Immature natural killer cell (primary cell): Measurements from ENCODE around the gene NKD1. TPM values are rescaled to one million over a fixed set of nuclear protein-coding genes. Genes with fewer than 3 reads are reported as not detected.

Experiments
- DNase-seq, 3 donors: peaks; one replicate each; pipeline ENCODE4 v3.0.0; 2022; ENCODE audit warnings: mixed read lengths in 1 of 3
- H3K27ac Mint-ChIP-seq, 6 donors: one replicate each; pipeline ENCODE4 v1.8.0; 2020; ENCODE audit warnings: mixed read lengths in 6 of 6, mild to moderate bottlenecking in 5 of 6, inconsistent platforms in 4 of 6, moderate library complexity in 3 of 6
- H3K27me3 Mint-ChIP-seq, 3 donors: one replicate each; pipeline ENCODE4 v1.8.0; 2020 to 2021; ENCODE audit warnings: low read depth in 3 of 3, mild to moderate bottlenecking in 3 of 3, mixed read lengths in 3 of 3, moderate library complexity in 3 of 3, inconsistent platforms in 1 of 3
- H3K36me3 Mint-ChIP-seq, 3 donors: one replicate each; pipeline ENCODE4 v1.8.0; 2020; ENCODE audit warnings: mixed read lengths in 3 of 3, inconsistent platforms in 2 of 3, mild to moderate bottlenecking in 2 of 3
- H3K4me1 Mint-ChIP-seq, 2 donors: one replicate each; pipeline ENCODE4 v1.8.0; 2020; ENCODE audit warnings: inconsistent platforms in 2 of 2, mild to moderate bottlenecking in 2 of 2, mixed read lengths in 2 of 2, moderate library complexity in 1 of 2
- H3K4me3 Mint-ChIP-seq, 5 donors: one replicate each; pipeline ENCODE4 v1.8.0; 2020; ENCODE audit warnings: mild to moderate bottlenecking in 5 of 5, mixed read lengths in 5 of 5, inconsistent platforms in 3 of 5, moderate library complexity in 3 of 5
- H3K9me3 Mint-ChIP-seq, 6 donors: one replicate each; pipeline ENCODE4 v1.8.0; 2020; ENCODE audit warnings: mild to moderate bottlenecking in 6 of 6, mixed read lengths in 6 of 6, inconsistent platforms in 4 of 6, moderate library complexity in 3 of 6
- polyA plus RNA-seq, 3 donors: library from polyadenylated mRNA; unstranded; fragments of 300-500 nt; fragmentation: Illumina TruSeq; gene quantifications; one replicate each; pipeline ENCODE4 v1.2.3, GENCODE V29; 2021

Gene NKD1
- polyA plus RNA-seq, 3 donors from 2014 or later = not detected

DNA sequence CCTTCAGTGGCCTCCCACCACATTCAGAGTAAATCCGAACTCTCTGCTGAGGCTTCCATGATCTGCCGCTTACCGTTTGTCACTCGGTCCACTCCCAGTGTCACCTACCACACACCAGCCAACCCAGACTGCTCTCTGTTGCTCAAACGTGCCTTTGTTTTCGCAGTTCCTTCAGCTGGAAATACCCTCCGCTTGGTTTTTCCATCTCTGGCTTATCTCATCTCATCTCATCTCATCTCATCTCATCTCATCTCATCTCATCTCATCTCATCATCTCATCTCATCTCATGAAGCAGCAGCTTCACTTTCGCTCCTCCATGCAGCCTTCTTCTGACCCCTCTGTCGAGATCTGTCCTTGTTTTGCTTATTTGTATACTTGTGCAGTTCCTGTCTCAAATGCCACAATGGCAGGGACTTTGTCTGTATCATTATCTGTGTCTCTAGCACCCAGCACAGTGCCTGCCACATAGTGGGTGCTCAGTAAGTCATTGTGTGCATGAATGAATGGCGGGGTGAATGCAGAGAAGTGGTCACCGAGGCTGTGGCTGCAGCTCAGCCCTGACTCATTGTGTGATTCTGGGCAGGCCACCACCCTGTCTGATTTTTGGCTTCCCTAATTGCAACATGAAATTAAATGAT is 136.7 kb downstream of the NKD1 start:
- peak overlapping the region; percentile 52 to 85 (median 63) for H3K4me3 Mint-ChIP-seq
- DNase-seq = peak in 2 of 3 donors; percentile 15 to 21
- no peaks in the 10 kb centered on the region for H3K36me3 Mint-ChIP-seq
- H3K27ac Mint-ChIP-seq = peak overlapping the region; percentile 88 to 97 (median 90)
- H3K27me3 Mint-ChIP-seq = peaks cover 0 to 11% (median 0%) of the 10 kb centered on the region in 3 donors
- no peaks in the 10 kb centered on the region for H3K9me3 Mint-ChIP-seq
- peaks cover 63 to 64% of the 10 kb centered on the region in 2 donors for H3K4me1 Mint-ChIP-seq

DNA sequence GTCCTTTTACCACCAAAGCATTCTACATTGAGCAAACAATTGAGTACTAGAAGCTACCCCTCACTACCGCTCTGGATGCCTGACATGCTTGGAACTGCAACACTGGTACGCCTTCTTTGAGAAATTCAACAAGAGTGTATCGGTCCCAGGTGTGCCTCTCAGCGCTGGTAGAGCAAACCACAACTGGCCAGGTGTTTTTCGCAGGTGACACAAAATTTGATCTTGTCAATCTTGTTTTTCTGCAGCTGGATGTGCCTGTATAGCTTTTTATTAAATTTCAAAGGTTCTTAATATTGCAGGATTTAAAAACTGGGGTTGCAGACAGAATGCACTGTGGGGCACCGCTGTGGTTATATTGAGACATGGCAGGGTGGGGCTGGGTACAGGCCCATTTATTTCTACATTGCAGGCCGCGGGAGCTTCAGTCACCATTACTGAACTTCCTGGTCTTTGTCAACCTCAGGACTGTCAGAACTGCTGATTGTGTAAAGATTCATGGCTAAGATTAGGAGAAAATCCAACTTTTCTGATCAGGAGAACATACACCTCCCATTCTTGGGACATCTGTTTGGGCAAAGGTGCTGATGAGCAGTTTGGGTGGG is 137.4 kb downstream of the NKD1 start:
- H3K27me3 Mint-ChIP-seq = peaks cover 0 to 10% (median 0%) of the 10 kb centered on the region in 3 donors
- peak overlapping the region; percentile 52 to 85 (median 63) for H3K4me3 Mint-ChIP-seq
- no peaks in the 10 kb centered on the region for H3K36me3 Mint-ChIP-seq
- peaks cover 57% of the 10 kb centered on the region in 2 donors for H3K4me1 Mint-ChIP-seq
- no peaks in the 10 kb centered on the region for H3K9me3 Mint-ChIP-seq
- no peak for DNase-seq
- peak overlapping the region; percentile 88 to 97 (median 90) for H3K27ac Mint-ChIP-seq

DNA sequence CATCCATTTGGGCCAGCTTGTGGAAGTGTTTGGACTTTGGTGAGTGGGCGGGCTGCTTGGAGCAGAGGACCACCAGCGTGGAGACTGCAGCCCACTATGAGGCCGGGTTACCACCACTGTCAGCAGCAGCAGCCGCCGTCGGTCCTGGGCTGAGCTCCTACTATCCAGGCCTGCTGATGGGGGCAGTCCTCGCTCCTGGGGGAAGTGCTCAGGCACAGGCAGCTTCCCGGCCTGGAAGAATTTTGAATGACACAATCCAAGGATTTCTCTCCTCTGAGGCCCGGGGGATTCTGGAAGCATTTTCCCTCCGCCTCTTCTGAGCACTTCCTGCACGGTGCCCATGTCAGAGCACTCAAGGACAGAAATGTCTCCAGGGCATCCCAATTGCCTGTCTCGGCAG is 139.9 kb downstream of the NKD1 start:
- Mint-ChIP-seq H3K9me3 (no peaks in the 10 kb centered on the region), H3K36me3 (no peaks in the 10 kb centered on the region), H3K27ac (no peak overlapping the region), H3K4me1 (peaks cover 42 to 44% of the 10 kb centered on the region in 2 donors), H3K4me3 (no peak overlapping the region), H3K27me3 (peaks cover 0 to 10% (median under 1%) of the 10 kb centered on the region in 3 donors)
- no peak for DNase-seq

DNA sequence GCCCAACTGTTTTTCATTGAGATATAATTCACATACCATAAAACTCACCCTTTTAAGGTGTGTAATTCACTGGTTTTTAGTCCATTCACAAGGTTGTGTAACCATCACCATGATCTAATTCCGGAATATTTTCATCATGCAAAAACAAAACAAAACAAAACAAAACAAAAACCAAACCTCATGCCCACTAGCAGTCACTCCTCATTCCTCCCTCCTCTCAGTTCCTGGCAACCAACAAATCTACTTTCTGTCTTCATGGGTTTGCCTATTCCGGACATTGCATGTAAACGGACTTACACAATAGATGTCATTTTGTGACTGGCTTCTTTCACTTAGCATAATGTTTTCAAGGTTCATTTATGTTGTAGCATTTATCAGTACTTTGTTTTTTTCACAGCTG is 140.7 kb downstream of the NKD1 start:
- Mint-ChIP-seq H3K36me3 (no peaks in the 10 kb centered on the region), H3K4me1 (peaks cover 36 to 39% of the 10 kb centered on the region in 2 donors), H3K27me3 (peaks cover 1 to 11% (median 2%) of the 10 kb centered on the region in 3 donors), H3K4me3 (no peak overlapping the region), H3K27ac (peak overlapping the region in 1 of 6 donors; percentile 76), H3K9me3 (no peaks in the 10 kb centered on the region)
- DNase-seq = no peak

DNA sequence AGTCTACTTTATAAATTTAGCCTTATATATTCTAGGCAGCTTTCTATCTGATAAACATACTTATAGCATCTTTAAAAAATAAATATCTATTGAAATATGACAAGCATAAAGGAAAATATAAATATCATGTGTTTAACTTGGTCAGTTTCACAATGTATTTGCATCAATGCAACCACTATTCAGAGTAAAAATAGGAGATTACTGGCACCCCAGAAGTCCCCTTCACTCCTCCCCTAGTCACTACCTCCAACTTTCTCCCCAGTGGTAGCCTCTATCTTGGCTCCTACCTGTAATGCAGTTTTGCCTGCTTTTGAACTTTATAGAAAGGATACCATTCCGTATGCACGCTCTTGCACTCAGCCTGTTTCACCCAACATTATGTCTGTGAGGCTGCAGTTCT is 142.0 kb downstream of the NKD1 start:
- Mint-ChIP-seq H3K4me3 (no peak overlapping the region), H3K36me3 (peaks cover 0 to under 1% (median 0%) of the 10 kb centered on the region in 3 donors), H3K9me3 (no peaks in the 10 kb centered on the region), H3K27ac (no peak overlapping the region), H3K27me3 (peaks cover 2 to 5% (median 2%) of the 10 kb centered on the region in 3 donors), H3K4me1 (peaks cover 34 to 36% of the 10 kb centered on the region in 2 donors)
- no peak for DNase-seq

DNA sequence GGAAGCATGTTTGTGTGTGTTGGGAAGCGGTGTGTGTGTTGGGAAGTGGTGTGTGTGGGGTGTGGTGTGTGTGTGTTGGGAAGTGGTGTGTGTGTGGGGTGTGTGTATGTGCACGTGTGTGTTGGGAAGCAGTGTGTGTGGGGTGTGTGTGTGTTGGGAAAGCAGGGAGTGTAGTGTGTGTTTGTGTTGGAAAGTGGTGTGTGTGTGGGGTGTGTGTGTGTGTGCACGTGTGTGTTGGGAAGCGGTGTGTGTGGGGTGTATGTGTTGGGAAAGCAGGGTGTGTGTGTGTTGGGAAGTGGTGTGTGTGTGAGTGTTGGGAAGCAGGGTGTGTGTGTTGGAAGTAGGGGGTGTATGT is 144.4 kb downstream of the NKD1 start:
- H3K4me1 Mint-ChIP-seq = peaks cover 39 to 45% of the 10 kb centered on the region in 2 donors

DNA sequence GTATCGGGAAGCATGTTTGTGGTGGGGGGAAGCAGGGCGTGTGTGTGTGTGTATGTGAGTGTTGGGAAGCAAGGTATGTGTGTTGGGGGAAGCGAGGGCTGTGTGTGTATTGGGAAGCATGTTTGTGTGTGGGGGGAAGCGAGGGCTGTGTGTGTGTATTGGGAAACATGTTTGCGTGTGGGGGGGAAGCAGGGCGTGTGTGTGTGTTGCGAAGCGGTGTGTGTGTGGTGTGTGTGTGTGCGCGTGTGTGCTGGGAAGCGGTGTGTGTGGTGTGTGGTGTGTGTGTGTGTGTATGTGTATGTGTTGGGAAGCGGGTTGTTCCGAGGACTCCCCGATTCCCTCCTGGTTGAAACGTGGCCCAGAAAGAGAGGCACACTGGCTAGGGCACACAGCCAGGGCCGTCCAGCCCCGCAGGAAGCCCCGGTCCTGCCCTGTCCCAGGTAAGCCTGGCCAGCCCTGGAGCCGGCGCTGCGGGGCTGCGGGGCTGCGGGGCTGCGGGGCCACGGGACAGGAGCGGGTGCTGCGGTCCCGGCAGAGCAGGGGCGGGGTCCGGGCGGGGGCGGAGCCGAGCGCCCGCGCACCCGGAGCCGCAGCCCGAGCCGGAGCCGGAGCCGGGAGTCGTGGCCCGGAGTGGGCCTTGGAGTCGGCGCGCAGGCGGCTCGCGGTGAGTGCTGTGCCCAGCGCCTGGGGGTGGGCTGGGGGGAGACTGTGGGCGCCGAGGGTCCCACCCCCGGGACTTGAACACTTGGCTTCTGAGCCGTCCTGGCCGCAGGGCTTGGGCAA is 145.0 kb downstream of the NKD1 start, which contains the start of gene NOD2:
Gene NOD2, plus strand, starts transcription at position 608 of the 783 bp plus-strand sequence. CDS start 5,890 bp downstream, outside the sequence.
- H3K27ac Mint-ChIP-seq = peak within 1 kb of the TSS in 5 of 6 donors; percentile 56 to 98 (median 71)
- no peaks in the 10 kb centered on the region for H3K9me3 Mint-ChIP-seq
- H3K27me3 Mint-ChIP-seq = peaks cover 4 to 11% (median 5%) of the 10 kb centered on the region in 3 donors
- peak in 1 of 3 donors; percentile 15 for DNase-seq
- peaks cover 44 to 50% of the 10 kb centered on the region in 2 donors for H3K4me1 Mint-ChIP-seq
- peaks cover 0 to 3% (median 0%) of the 10 kb centered on the region in 3 donors for H3K36me3 Mint-ChIP-seq
- peak within 1 kb of the TSS; percentile 66 to 85 (median 77) for H3K4me3 Mint-ChIP-seq

More for the DNA sequence above, 144.4 kb downstream of the NKD1 start:
- H3K36me3 Mint-ChIP-seq = peaks cover 0 to 3% (median 0%) of the 10 kb centered on the region in 3 donors
- no peaks in the 10 kb centered on the region for H3K9me3 Mint-ChIP-seq
- H3K27ac Mint-ChIP-seq = peak overlapping the region in 5 of 6 donors; percentile 34 to 71 (median 56)
- peak overlapping the region in 4 of 5 donors; percentile 54 to 85 (median 73) for H3K4me3 Mint-ChIP-seq
- DNase-seq = no peak
- peaks cover 2 to 8% (median 2%) of the 10 kb centered on the region in 3 donors for H3K27me3 Mint-ChIP-seq

DNA sequence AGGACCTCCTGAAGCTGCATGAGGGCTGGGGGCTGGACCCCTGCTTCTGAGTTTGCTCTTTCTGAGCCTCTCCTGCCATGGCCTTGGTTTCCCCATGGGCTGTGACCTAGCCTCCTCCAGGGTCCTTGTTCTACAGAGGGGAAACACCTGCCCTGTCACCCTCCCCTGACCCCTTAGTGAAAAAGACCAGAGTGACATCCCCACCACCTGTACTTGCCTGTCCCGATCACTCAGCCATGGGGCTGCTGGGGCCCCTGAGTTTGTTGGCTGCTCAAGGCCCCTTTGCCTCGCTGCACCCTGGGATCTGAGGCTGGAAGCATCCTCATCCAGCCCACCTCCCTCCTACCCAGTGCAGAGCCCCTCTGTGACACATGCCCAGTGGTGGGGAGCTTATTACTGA is 146.0 kb downstream of the NKD1 start:
- Mint-ChIP-seq H3K9me3 (no peaks in the 10 kb centered on the region), H3K4me3 (peak overlapping the region; percentile 47 to 77 (median 73)), H3K27me3 (peaks cover 6 to 12% (median 6%) of the 10 kb centered on the region in 3 donors), H3K4me1 (peaks cover 51 to 61% of the 10 kb centered on the region in 2 donors), H3K36me3 (peaks cover 0 to 3% (median 0%) of the 10 kb centered on the region in 3 donors), H3K27ac (peak overlapping the region in 5 of 6 donors; percentile 15 to 98 (median 42))
- DNase-seq = no peak

DNA sequence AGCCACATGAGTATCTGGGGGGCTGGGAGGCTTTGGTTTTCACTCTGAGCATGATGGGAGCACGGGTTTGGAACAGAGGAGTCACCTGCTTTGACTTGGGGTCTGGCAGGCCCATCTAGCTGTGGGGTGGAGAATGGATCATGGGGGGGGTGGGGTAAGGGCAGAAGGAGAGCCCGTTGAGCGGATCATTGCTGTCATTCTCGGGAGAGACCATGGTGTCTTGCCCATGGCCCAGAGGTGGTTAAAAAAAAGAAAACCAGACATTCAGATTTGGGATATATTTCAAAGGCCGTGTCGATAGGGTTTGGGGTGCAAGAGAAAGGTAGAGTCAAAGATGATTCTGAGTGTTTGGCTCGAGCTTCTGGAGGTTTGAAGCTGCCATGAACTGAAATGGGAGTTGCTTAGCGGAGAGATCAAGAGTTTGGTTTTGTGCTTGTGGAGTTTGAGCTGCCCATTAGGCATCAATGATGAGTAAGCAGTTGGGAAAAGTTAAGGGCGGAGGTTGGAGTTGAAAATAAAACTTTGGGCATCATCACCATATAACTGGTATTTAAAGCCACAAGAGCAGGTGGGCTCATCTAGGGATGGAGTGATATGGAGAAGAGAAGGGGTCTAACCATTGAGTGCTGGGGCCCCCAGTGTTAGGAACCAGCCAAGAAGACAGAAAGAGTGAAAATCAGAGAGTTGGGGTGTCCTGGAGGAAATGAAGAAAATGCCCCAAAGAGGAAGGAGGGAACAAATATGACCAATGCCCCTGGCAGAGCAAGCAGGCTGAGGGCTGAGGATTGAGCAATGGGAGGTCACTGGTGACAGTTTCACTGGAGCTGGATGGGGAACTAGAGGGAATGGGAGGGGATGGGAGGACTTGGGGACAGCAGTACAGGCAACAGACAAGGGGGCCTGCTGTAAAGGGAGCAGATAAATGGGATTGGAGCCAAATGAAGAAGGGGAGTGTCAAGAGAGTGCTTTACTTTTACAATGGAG is 147.1 kb downstream of the NKD1 start:
- Mint-ChIP-seq H3K4me1 (peaks cover 51 to 68% of the 10 kb centered on the region in 2 donors), H3K36me3 (peaks cover 0 to 3% (median 0%) of the 10 kb centered on the region in 3 donors), H3K9me3 (no peaks in the 10 kb centered on the region), H3K27me3 (peaks cover 6 to 12% (median 6%) of the 10 kb centered on the region in 3 donors), H3K27ac (peak overlapping the region; percentile 95 to 99 (median 98)), H3K4me3 (peak overlapping the region in 4 of 5 donors; percentile 8 to 41 (median 27))
- DNase-seq = no peak

DNA sequence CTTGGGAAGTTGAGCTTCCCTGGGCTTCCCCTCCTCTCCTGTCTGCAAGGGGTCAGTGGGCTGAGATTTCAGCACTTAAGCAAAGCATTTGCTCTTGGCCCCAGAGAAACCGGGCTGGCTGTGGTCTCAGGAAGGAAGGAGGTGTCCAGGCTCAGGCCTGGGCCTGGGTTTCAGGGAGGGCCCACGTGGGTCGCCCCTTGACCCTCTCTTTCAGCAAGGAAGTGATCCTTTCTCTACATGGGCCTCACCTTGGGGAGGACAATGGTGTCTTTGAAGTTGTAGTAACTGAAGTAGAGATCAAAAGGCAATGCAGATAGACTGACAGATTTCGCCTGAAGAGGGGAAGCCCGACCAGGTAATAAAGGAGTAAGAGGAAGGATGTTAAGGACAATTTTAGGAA is 147.9 kb downstream of the NKD1 start:
- Mint-ChIP-seq H3K36me3 (peaks cover 0 to 3% (median 0%) of the 10 kb centered on the region in 3 donors), H3K4me1 (peaks cover 51 to 68% of the 10 kb centered on the region in 2 donors), H3K9me3 (no peaks in the 10 kb centered on the region)

DNA sequence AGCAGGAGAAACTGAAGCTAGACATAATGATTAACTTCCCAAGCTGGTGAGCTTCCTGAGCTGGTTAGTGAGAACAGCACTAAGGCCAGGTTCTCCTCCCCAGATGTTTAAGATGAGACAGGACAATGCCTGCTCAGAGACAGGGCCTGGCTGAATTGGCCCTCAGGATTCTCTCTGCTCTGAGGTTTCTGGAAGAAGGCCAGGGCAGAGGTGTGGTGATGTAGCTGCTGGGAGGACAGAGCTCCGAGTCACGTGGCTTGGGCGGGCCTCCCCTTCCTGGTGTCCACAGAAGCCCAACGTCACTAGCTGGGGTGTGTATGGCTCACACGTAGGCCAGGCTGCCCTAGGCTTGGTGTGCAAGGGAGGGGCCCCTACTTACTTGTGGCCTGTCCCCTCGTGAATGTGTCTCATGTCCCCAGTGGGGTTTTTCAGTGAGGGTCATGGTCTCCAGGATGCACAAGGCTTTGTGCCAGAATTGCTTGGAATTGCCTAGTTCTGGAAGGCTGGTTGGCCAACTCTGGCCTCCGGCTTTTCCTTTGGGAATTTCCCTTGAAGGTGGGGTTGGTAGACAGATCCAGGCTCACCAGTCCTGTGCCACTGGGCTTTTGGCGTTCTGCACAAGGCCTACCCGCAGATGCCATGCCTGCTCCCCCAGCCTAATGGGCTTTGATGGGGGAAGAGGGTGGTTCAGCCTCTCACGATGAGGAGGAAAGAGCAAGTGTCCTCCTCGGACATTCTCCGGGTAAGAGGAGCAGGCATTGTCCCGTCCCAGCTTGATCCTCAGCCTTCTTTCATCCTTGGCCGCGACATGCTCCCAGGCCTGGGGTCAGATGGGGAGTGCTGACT is 148.6 kb downstream of the NKD1 start:
- Mint-ChIP-seq H3K4me3 (peak overlapping the region; percentile 23 to 85 (median 49)), H3K36me3 (peaks cover 0 to 3% (median 0%) of the 10 kb centered on the region in 3 donors), H3K27ac (peak overlapping the region; percentile 95 to 99 (median 98)), H3K9me3 (no peaks in the 10 kb centered on the region), H3K4me1 (peaks cover 51 to 72% of the 10 kb centered on the region in 2 donors), H3K27me3 (peaks cover 6 to 10% (median 6%) of the 10 kb centered on the region in 3 donors)
- DNase-seq = peak; percentile 70 to 73 (median 72)

More for the DNA sequence above, 147.9 kb downstream of the NKD1 start:
- H3K27me3 Mint-ChIP-seq = peaks cover 6 to 10% (median 6%) of the 10 kb centered on the region in 3 donors
- peak overlapping the region; percentile 95 to 99 (median 98) for H3K27ac Mint-ChIP-seq
- H3K4me3 Mint-ChIP-seq = peak overlapping the region in 3 of 5 donors; percentile 42 to 64 (median 45)
- DNase-seq = no peak

DNA sequence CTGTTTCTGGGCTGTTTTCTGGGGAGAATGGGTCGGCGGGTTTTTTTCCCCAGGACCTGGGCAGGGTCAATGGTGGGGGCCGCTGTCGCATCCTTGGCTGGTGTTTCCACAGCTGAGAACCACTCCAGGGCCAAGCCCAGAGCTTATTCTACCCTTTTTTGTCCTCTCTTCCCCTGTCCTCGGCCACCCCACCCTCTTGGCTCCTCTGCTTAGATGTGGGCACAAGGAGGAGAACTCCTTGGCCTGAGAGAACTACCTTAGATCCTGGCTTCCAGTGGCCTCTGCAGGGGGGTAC is 149.2 kb downstream of the NKD1 start:
- no peak for DNase-seq
- Mint-ChIP-seq H3K9me3 (no peaks in the 10 kb centered on the region), H3K36me3 (peaks cover 0 to 3% (median 0%) of the 10 kb centered on the region in 3 donors), H3K4me3 (peak overlapping the region; percentile 85 to 97 (median 94)), H3K27ac (peak overlapping the region; percentile 95 to 99 (median 98)), H3K4me1 (peaks cover 51 to 72% of the 10 kb centered on the region in 2 donors), H3K27me3 (peaks cover 6 to 10% (median 6%) of the 10 kb centered on the region in 3 donors)
